DMS 273 (cell line): ENCODE measurements around the gene CDPF1.
"Not testable (repeated sequence)": the region's sequence is repeated elsewhere in the genome, so short reads cannot be mapped to it uniquely, and the experiment has no call there.

ENCODE experiments used
- DNase-seq: peaks from one replicate; lab custom pipeline; 2025; ENCODE audit not compliant: unreplicated experiment; lab: John Stamatoyannopoulos, UW

Gene CDPF1

GRCh38 chr22:46226577-46226976, 23.5 kb downstream of the CDPF1 start:
- DNase-seq, result no peak

- DNase-seq, result no peak
Observed at GRCh38 chr22:46225631-46226030, 24.5 kb downstream of the CDPF1 start.

- no peak for DNase-seq
Observed at GRCh38 chr22:46224898-46225290, 25.2 kb downstream of the CDPF1 start.

- DNase-seq, result no peak
Observed at GRCh38 chr22:46224044-46224897, 25.8 kb downstream of the CDPF1 start.

- DNase-seq, result no peak
Observed at GRCh38 chr22:46220921-46221320, 29.2 kb downstream of the CDPF1 start.

- DNase-seq, result no peak
Observed at GRCh38 chr22:46219636-46220035, 30.5 kb downstream of the CDPF1 start.

GRCh38 chr22:46214616-46215015, 35.5 kb downstream of the CDPF1 start:
- DNase-seq, result no peak

- no peak for DNase-seq
Observed at GRCh38 chr22:46214149-46214548, 35.9 kb downstream of the CDPF1 start.

GRCh38 chr22:46213052-46213451, 37.0 kb downstream of the CDPF1 start:
- no peak for DNase-seq

- no peak for DNase-seq
Observed at GRCh38 chr22:46212195-46212594, 37.9 kb downstream of the CDPF1 start.

- no peak for DNase-seq
Observed at GRCh38 chr22:46209262-46209661, 40.8 kb downstream of the CDPF1 start.

- no peak for DNase-seq
Observed at GRCh38 chr22:46203601-46203980, 46.5 kb downstream of the CDPF1 start.

GRCh38 chr22:46202897-46203600, 47.0 kb downstream of the CDPF1 start:
- no peak for DNase-seq

- DNase-seq, result no peak
Observed at GRCh38 chr22:46201059-46201757, 48.9 kb downstream of the CDPF1 start.

GRCh38 chr22:46198806-46199205, 51.3 kb downstream of the CDPF1 start:
- DNase-seq, result not testable (repeated sequence)

- no peak for DNase-seq
Observed at GRCh38 chr22:46198274-46198673, 51.8 kb downstream of the CDPF1 start.

GRCh38 chr22:46196278-46196677, 53.8 kb downstream of the CDPF1 start:
- DNase-seq, result no peak

GRCh38 chr22:46195487-46196165, 54.5 kb downstream of the CDPF1 start:
- no peak for DNase-seq
